Suppressor macrophage treated with lipopolysaccharide for 1 hour (primary cell): ENCODE data around the gene OR10H4.
"Not testable (repeated sequence)": the region's sequence is repeated elsewhere in the genome, so short reads cannot be mapped to it uniquely, and the experiment has no call there.

ENCODE experiments used
- DNase-seq, 3 donors: peaks; one replicate each; pipeline ENCODE4 v3.0.0-alpha.2; 2020 to 2022

The OR10H4 gene

GRCh38 chr19:15948223-15949058, at the start of gene OR10H4:
Gene OR10H4 (plus strand): TSS chr19:15949008. CDS start chr19:15949008, 0 bp downstream.
- no peak for DNase-seq

DNA sequence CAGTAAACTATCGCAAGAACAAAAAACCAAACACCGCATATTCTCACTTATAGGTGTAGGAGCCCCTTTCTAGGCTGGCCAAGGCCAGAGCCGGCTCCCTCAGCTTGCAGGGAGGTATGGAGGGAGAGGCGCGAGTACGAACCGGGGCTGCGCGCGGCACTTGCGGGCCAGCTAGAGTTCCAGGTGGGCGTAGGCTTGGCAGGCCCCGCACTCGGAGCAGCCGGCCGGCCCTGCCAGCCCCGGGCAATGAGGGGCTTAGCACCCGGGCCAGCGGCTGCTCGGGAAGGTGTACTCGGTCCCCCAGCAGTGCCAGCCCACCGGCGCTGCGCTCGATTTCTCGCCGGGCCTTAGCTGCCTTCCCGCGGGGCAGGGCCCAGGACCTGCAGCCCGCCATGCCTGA, 49.2 kb upstream of the OR10H4 start:
- DNase-seq, result not testable (repeated sequence)

GRCh38 chr19:15900032-15900431, 48.8 kb upstream of the OR10H4 start:
- DNase-seq, result not testable (repeated sequence)

DNA sequence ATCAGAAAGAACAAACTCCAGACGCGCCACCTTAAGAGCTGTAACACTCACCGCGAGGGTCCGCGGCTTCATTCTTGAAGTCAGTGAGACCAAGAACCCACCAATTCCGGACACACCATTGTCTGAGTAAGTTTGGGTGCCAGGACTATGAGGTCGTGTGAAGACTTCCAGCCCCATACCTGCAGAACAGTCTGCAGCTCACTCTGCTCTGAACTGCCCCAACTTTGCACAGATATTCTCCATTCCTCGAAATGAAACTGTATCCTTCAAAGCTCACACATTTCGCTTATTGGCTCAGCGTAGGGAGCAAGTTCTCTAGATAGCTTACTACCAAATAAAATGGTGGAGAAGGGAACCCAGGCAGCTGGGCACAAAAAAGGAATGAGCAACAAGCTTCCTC, 48.3 kb upstream of the OR10H4 start:
- no peak for DNase-seq

- DNase-seq, result no peak
Measured at GRCh38 chr19:15902254-15902653, 46.6 kb upstream of the OR10H4 start.

- DNase-seq, result not testable (repeated sequence)
Measured at GRCh38 chr19:15902898-15903297, 45.9 kb upstream of the OR10H4 start.

DNA sequence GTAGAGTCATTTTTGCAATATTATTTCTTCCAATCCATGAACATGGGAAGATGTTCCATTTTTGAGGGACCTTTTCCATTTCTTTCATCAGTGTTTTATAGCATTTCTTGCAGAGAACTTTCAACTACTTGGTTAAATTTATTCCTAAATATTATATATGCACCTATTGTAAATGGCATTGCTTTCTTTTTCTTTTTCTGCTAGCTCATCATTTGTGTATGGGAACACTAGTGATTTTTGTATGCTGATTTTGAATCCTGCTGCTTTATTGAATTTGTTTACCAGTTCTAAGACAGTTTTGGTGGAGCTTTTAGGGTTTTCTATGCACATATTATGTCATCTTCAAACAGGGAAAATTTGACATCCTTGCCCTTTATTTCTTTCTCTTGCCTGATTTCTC, 43.8 kb upstream of the OR10H4 start:
- no peak for DNase-seq

GRCh38 chr19:15911599-15912235, 37.1 kb upstream of the OR10H4 start:
- peak in 1 of 3 donors; percentile 15 for DNase-seq

- DNase-seq, result no peak
Measured at GRCh38 chr19:15913384-15913783, 35.4 kb upstream of the OR10H4 start.

GRCh38 chr19:15913830-15914229, 35.0 kb upstream of the OR10H4 start:
- no peak for DNase-seq

DNA sequence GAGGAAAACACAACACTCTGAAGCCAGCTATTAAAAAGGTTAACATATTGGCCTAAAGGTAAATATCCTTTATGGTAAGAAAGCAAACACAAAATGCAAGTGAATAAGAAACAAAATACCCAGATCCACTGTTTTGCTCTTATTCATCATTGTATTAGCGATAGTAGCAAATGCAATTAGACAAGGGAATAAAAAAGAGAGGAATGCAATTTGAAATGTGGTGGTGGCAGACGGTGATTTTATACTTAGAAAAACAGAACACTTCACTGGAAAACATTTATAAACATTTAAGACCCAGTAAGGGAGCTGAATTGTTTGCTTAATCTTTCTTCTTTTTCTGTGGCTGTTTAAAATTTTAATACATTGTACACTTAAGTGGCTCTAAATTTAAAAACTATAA, 33.7 kb upstream of the OR10H4 start:
- DNase-seq, result no peak

DNA sequence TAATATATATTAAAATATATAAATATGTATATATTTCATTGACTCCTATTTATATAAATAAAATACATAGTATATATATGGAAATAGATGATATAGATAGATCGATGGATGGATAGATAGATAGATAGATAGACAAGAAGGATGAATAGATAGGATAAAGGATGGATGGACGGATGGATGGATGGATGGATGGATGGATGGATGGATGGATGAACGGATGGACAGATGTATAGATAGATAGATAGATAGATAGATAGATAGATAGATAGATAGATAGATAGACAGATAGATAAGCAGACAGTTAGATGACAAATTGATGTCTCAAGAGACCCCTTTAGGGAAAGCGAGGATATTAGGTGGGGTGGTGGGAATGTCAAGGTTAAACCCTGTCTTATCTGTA, 29.6 kb upstream of the OR10H4 start:
- peak in 1 of 3 donors; percentile 7 for DNase-seq

DNA sequence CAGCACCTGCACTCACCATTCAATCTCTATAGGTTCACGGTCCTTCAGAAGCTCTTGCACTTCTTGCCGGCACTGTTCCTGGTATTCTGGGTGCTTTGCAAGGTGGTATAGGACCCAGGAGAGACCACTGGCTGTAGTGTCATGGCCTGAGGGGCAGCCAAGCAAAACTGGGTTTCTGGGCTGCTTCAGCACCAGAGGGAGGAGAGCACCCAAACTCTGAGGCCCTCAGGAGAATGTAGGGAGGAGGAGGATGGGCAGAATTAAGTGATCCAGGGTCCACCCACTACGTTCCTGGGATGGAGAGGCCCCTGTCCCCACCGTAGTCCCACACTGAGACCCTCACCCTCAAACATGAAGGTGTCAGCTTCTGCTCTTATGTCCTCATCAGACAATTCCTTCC, 26.8 kb upstream of the OR10H4 start:
- DNase-seq, result no peak

DNA sequence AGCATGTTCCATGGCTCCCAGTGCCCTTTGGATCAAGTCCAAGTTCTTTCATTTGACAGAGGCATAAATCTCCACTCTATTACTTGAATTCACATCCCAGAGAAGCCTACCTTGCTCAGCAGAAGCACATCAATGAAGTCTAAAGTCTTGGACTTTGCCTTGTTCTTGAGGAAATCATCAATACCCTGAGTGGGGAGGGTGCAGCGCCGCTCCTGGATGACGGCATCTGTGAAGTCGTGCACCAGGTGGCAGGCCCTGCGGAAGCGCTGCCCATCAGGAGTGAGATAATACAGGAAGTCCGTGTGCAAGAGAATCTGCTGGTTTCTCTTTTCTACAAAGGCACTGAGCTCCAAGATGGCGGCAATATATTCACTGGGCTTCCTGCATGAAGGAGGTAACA, 25.1 kb upstream of the OR10H4 start:
- no peak for DNase-seq

DNA sequence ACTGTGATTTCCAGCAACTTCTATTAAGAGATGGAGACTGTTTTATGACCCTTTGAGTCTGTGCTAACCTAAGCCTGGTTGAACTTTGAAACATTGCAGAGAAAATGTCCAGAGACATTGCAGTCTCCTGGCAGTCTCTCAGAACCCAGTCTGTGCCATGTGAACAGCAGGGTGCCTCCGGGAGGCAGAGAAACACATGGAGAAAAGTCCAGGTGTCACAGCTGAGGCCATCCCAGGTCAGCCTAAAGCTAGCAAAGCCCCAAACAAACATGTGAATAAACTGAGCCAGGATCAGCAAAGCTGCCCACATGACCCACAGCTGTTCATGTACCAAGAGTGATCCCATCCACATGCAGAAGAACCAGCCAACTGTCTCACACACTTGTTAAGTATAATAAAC, 22.3 kb upstream of the OR10H4 start:
- DNase-seq, result no peak

- DNase-seq, result no peak
Measured at GRCh38 chr19:15928321-15928720, 20.5 kb upstream of the OR10H4 start.

GRCh38 chr19:15933761-15934331, 15.0 kb upstream of the OR10H4 start:
- DNase-seq, result not testable (repeated sequence)

- DNase-seq, result peak in 1 of 3 donors; percentile 21
Measured at GRCh38 chr19:15934332-15935078, 14.3 kb upstream of the OR10H4 start, which contains the start of gene CYP4F11. Gene CYP4F11 (minus strand): TSS chr19:15934529. CDS start chr19:15934408, 121 bp downstream.

DNA sequence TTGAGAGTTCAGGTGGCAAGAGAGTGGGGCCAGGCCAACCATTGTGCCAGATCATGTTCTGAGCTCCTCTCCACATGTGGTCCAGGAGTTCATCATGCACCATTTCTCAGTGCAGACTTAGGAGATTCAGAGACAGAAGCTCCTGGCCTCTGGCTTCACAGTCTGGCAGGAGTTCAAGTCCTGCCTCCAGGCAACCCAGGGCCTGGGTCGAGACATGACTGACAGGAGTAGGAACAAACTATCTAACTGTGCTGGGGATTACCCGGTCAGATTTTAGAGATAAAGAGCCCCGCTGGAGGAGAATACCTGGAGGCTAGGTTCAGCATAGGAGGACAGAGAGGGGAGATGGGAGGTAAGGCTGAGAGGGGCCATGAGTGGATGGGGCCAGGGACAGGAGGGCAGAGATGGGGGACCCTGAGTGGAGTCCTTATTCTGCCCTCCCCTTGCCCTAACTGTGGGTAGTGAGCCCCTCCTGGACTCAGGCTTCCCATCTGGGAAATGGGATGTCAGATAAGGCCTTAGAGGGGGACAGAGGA, 13.6 kb upstream of the OR10H4 start:
- no peak for DNase-seq

DNA sequence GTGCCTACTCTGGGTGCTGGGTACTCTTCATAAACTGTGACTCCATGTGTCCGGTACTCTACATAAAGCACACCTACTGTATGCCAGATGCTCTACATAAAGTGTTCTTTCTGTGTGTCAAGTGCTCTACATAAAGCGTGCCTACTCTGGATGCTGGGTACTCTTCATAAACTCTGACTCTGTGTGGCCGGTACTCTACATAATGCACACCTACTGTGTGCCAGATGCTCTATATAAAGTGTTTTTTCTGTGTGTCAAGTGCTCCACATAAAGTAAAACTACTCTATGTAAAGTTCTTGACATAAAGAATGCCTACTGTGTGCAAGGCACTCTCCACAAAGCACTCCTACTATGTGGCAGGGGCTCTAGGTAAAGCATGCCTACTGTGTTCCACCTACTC, 12.6 kb upstream of the OR10H4 start:
- DNase-seq, result no peak

DNA sequence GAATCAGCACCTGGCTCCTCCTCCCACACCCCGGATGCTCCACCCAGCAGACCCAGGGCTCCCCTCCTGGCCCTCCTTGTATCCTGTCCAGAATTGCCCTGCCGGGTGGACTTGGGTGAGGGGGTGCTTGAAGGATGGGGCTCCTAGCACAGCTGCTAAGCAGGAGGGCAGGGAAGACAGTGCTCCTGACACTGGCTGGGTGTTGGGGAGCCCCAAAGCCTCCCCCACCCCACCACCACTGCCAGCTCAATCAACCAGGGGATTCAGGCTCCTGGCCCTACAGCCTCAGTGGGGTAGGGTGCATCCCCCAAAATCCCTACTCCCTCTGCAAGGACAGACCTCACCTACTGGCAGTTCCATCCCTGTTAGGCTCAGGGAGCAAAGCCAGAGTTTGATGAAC, 11.9 kb upstream of the OR10H4 start:
- no peak for DNase-seq

- DNase-seq, result no peak
Measured at GRCh38 chr19:15937771-15938170, 11.0 kb upstream of the OR10H4 start.

GRCh38 chr19:15944401-15944800, 4.4 kb upstream of the OR10H4 start:
- no peak for DNase-seq
